HG02642 (cell line): Measurements from ENCODE around the gene RMC1.
"Not testable (repeated sequence)": the region's sequence is repeated elsewhere in the genome, so short reads cannot be mapped to it uniquely, and the experiment has no call there.

Experiments
- ATAC-seq: cut with Tn5 transposase; IDR thresholded peaks from one replicate; pipeline ENCODE4 v1.9.1; 2021; ENCODE audit warnings: mild to moderate bottlenecking; ENCODE audit not compliant: unreplicated experiment, poor library complexity

RMC1 gene

DNA sequence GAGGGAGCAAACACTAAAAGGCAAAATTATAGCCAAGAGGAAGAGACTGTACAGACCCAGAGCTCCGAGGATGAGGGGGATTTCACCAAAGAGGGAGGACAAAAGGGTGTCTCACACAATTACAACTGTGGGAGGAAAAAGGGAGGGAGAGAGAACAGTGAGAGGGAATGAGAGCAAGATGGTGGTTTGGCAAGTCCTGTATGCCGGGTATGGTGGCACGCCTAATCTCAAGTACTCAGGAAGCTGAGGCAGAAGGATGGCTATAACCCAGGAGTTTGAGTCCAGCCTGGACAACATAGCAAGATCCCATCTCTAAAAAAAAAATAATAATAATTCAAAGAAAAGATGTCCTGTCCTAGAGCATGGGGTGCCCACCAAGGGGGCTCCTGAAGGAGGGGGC is 48.7 kb downstream of the RMC1 start:
- no peak for ATAC-seq

DNA sequence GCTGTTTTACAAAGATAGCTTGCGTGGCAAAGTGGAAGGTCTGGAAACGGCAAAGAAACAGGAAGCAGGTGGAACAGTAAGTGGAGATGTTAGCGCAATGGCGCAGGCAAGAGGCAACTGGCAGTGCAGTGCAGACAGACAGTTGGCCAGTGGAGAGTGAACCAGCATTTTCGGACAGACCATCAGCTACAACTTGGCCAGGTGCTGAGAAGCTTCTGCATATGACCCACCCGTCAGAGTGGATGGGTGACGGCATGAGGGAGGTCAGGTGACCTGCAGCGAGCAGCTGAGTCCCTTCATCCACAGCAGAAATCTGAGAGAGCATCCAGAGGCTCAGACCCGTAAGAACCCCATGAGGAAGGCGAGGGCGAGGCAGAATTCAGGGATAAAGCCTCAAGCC is 49.2 kb downstream of the RMC1 start:
- ATAC-seq, result no peak

- no peak for ATAC-seq
Measured at GRCh38 chr18:23553887-23554286, 50.6 kb downstream of the RMC1 start.

DNA sequence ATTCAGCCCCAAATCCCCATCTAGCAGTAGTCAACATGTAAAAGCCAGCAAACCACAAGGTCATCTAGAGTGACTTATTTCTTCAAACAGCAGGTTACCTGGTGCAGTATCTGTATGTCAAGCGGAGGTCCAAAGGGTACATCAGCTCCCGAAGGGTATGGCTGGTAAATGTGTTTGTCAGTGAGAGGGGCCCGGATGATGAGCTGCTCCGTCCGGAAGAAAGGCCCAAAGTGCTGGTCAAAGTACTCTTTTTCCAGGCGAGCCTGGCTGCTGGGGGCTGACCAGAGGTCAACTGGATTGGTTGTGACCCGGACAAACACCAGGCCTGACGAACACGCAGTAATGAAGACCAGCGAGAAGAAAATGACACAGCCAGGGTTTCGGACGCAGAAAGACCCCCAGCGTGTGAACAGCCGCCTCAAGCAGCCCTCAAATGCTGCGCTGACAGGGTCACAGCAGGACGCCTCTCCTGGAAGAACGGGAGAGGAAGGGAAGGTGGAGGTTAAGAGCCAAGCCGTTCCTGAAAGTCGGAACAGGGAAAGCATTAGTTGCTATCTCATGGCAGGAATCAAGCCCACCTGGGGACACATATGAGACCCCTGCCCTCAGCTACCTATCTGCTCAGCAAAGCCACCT is 53.0 kb downstream of the RMC1 start:
- ATAC-seq, result no peak

GRCh38 chr18:23557511-23557910 is 54.2 kb downstream of the RMC1 start:
- ATAC-seq, result not testable (repeated sequence)

DNA sequence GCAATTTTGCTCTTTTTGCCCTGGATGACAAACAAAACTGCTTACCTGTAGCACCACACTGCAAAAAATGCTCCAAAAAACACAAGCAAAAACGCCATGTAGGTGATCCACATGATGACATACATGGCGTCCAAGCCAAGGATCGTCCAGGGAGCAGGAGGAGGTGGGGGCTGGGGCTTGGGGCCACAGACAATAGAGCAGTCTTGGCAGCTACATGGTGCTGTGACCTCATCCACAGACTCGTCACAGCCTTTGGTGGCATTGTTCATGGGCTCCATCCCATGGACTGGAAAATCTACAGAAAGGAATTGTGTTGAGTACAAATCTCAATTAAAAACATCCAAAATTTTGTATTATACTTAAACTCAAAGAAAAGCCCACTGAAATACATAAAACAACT is 56.9 kb downstream of the RMC1 start:
- no peak for ATAC-seq

DNA sequence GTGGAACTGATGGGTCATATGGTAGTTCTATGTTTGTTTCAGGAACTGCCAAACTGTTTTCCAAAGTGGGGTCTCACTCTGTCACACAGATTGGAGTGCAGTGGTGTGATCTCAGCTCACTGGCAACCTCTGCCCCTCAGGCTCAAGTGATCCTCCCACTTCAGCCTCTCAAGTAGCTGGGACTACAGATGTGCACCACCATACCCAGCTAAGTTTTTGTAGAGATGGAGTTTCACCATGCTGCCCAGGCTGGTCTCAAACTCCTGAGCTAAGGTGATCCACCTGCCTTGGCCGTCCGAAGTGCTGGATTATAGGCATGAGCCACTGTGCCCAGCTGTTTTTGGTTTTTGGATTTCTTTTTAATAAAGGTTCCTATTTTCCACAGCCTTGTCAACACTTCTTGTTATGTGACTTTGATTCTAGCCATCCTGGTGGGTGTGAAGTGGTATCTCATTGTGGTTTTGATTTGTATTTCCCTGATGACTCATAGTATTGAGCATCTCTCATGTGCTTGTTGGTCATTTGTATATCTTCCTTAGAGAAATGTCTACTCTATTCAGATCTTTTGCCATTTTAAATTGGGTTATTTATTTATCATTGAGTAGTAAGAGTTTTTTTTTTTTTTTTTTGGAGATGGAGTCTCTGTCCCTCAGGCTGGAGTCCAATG is 60.2 kb downstream of the RMC1 start:
- ATAC-seq, result no peak

DNA sequence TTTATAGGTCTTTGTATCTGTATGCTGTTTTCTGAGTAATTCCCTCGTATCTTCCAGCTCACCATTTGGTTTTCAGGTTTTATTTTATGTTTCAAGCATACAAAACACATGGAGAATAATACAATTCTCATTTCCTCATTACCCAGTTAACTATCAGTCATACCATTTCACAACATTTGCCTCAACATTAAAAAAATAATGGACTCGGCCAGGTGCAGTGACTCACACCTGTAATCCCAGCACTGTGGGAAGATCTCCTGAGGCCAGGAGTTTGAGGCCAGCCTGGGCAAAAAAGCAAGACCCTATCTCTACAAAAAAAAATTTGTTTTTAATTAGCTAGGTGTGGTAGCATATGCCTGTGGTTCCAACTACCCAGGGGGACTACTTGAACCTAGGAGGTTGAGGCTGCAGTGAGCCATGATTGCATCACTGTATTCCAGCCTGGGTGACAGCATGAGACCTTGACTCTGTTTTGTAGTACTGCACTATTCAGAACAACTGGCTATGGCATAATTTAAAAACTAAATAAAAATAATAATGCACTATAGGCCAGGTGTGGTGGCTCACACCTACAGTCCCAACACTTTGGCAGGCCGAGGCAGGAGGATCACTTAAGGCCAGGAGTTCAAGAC is 62.7 kb downstream of the RMC1 start:
- ATAC-seq, result no peak

GRCh38 chr18:23567671-23568070 is 64.4 kb downstream of the RMC1 start:
- ATAC-seq, result no peak

DNA sequence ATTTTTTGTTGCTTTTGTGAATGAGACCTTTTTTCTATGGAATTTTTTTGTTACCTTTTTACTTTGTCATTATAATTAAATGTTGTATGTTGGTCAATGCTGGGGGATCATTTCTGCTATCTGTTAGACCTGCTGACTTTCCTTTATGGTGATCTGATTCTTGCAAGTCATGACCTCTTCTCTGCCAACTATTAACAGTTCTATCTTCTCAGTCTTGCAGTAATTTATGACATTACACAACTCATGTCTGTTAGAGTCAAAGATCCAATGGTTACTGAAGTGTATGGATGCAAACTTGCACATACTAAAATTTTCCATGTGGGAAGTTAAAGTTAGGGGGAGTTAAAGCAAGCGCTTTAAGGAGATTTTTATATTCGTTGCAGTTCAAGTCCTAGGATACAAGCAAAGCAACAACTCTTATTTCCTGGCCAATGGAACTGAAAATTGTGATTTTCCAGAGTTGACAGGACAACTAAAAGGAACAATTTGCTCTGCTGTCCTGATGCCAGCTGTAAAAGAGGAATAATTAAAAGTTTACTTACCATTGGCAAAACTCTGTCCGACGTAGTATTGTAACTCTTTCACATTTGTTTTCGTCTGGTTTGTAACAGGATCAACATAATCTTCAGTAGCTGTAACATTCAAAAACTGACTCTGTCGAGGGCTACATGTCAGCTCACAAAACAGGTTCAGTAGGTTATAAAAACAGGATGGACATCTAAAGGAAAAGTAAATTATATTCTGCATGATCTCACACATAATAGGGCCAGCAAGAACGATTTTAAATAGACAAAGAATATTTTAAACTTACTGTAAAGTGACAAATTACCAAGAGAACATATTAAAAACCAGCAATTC is 65.2 kb downstream of the RMC1 start:
- no peak for ATAC-seq

- ATAC-seq, result no peak
Measured at GRCh38 chr18:23569299-23570063, 66.2 kb downstream of the RMC1 start.

DNA sequence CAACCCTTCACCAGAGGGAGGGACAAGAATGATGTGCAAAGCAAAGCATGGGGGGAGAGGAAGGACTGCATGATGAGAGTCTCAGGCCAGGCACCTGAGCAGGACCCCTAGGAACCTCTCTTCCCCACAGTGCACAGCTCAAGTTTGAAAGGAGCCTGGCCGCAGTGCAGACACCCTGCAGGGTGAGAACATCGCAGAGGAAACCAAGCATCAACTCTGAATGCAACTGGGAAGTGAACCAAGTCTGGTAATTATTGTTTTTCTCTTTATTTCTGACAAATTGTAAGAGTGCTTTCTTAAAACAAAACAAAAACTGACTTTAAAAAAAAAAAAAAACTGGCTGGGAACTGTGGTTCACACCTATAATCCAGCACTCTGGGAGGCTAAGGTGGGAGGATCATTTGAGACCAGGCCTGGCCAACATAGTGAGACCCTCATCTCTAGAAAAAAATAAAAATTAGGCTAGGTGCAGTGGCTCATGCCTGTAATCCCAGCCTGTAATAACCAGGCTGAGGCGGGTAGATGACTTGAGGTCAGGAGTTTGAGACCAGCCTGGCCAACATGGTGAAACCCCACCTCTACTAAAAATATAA is 67.7 kb downstream of the RMC1 start:
- ATAC-seq, result no peak

GRCh38 chr18:23572012-23572411 is 68.7 kb downstream of the RMC1 start:
- ATAC-seq, result no peak

DNA sequence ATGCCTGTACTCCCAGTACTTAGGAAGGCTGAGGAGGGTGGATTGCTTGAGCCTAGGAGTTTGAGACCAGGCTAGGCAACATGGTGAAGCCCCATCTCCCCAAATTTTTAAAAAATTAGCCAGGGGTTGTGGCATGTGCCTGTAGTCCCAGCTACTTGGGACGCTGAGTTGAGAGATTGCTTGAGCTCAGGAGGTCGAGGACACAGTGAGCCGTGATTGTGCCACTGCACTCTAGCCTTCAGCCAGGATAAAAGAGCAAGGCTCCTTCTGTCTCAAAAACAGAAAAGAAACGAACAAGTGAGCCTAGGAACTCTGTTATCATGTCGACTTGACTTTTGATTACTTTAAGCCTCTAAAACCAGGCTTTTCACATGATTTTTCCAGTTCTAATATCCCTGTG is 69.3 kb downstream of the RMC1 start:
- ATAC-seq, result no peak

DNA sequence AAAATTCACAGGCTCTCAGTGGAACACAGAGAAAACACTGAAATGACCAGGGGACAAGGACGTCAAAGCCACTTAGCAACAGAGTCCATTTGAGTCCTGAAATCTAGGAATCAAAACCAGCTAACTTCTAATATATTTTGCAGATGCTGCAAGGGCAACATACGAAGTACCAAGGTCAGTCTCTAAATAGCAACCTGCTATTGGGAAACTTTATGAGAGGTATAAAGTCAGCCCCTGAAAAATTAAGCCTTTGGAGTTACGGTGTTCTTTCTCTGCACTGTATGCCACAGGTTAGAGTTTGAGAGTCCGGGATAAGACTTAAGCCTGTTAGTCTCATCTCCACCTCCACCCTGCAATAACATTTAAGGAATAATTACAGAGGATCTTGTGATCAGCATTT is 69.7 kb downstream of the RMC1 start:
- ATAC-seq, result no peak

- no peak for ATAC-seq
Measured at GRCh38 chr18:23573626-23574431, 70.5 kb downstream of the RMC1 start.

DNA sequence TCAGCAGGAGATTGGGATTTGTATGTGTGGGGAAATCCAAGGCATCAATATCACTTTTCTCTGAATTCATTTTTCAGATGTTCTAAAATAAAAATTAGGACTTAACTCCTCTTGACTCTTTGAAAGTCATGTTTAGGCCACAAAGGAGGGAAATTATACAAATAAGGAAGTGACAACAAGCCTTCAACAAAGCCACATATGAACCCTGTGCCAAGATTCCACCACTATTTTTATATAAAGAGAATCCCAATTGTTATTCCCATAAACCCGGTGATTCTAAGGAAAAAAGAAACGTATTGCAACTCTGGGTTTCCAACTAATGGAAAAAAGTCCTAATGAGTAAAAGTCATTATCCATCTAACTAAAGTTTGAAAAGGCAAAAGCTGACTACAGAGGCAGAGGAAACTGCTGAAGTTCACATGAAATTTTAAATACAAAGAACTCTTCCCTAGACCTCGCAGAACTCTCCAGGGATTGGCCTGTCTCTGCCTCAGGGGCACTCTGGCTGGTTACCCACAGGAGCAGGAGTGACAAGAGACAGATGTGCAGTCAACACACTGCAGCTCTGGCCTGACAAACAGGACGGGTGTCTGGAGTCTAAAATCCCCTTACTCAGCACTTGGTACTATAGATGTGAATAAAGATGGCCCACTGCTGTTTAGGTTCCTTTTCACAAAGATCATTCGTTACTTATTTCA is 71.4 kb downstream of the RMC1 start:
- ATAC-seq, result no peak

- no peak for ATAC-seq
Measured at GRCh38 chr18:23575309-23575651, 72.0 kb downstream of the RMC1 start.

DNA sequence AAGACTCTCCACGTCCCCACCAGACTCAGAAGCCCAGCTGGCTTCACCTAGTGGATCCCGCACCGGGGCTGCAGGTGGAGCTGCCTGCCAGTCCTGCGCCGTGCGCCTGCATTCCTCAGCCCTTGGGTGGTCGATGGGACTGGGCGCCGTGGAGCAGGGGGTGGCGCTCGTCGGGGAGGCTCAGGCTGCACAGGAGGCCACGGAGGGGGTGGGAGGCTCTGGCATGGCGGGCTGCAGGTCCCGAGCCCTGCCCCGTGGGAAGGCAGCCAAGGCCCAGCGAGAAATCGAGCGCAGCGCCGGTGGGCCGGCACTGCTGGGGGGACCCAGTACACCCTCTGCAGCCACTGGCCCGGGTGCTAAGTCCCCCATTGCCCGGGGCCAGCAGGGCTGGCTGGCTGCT is 74.2 kb downstream of the RMC1 start:
- ATAC-seq, result not testable (repeated sequence)
